ENCODE results near the gene RTTN. TPM values are rescaled to one million over a fixed set of nuclear protein-coding genes. Genes with fewer than 3 reads are reported as not detected.

Gene RTTN
- total and polyA plus RNA-seq, 10 of the 15 experiments (the other 5 are each of a cell fraction or from before 2014, with no cell fraction given): 9.4 to 36.6 (median 15.7) TPM

DNA sequence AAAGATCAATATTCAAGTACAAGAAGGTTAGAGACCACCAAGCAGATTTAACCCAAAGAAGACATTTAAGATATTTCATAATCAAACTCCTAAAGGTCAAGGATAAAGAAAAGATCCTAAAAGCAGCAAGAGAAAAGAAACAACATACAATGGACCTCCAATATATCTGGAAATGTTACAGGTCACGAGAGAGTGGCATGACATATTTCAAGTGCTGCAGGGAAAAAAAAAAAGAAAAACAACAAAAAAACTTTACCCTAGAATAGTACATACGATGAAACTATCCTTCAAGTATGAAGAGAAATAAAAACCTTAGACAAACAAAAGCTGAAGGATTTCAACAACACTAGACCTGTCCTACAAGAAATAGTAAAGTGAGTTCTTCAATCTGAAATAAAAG is 166.3 kb downstream of the RTTN start (continued):
- TF ChIP-seq PAX5 (IDR thresholded peaks at IDR 0.05; ENCODE audit: borderline replicate concordance, low read depth, low read length) (no peak), YY1 (IDR thresholded peaks at IDR 0.05; ENCODE audit: low read depth, low read length) (no peak), KDM1A (IDR thresholded peaks at IDR 0.05; ENCODE audit: borderline replicate concordance) (no peak), HCFC1 (IDR thresholded peaks at IDR 0.05; ENCODE audit: low read length) (no peak), STAT1 (conservative IDR thresholded peaks at IDR 0.05) (no peak), MEF2A (IDR thresholded peaks at IDR 0.05; ENCODE audit: insufficient read depth, low read depth, low read length) (no peak), EED (IDR thresholded peaks at IDR 0.05; ENCODE audit: low read depth) (no peak)
- TF ChIP-seq, protein P1, sequence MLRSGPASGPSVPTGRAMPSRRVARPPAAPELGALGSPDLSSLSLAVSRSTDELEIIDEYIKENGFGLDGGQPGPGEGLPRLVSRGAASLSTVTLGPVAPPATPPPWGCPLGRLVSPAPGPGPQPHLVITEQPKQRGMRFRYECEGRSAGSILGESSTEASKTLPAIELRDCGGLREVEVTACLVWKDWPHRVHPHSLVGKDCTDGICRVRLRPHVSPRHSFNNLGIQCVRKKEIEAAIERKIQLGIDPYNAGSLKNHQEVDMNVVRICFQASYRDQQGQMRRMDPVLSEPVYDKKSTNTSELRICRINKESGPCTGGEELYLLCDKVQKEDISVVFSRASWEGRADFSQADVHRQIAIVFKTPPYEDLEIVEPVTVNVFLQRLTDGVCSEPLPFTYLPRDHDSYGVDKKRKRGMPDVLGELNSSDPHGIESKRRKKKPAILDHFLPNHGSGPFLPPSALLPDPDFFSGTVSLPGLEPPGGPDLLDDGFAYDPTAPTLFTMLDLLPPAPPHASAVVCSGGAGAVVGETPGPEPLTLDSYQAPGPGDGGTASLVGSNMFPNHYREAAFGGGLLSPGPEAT (IDR thresholded peaks at IDR 0.05; ENCODE audit: low read depth): no peak
- TF ChIP-seq, protein P2, sequence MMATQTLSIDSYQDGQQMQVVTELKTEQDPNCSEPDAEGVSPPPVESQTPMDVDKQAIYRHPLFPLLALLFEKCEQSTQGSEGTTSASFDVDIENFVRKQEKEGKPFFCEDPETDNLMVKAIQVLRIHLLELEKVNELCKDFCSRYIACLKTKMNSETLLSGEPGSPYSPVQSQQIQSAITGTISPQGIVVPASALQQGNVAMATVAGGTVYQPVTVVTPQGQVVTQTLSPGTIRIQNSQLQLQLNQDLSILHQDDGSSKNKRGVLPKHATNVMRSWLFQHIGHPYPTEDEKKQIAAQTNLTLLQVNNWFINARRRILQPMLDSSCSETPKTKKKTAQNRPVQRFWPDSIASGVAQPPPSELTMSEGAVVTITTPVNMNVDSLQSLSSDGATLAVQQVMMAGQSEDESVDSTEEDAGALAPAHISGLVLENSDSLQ (IDR thresholded peaks at IDR 0.05): no peak

- Histone ChIP-seq H3K36me3 (ENCODE audit: control insufficient read depth in 2 of 2, insufficient read depth in 2 of 2, low read length in 1 of 2) (peaks cover 0 to 7% of the 10 kb centered on the region in 2 experiments; a peak in 2 of 4 replicates), H3K79me2 (ENCODE audit: control insufficient read depth, insufficient read depth, low read length) (no peaks in the 10 kb centered on the region; the same call in 1 of the 2 replicates), H2AFZ (ENCODE audit: control insufficient read depth, low read depth, low read length) (no peak overlapping the region), H3K9ac (ENCODE audit: control insufficient read depth, insufficient read depth, low read length) (no peak overlapping the region; the same call in 1 of the 2 replicates), H3K27ac (ENCODE audit: control insufficient read depth, insufficient read depth) (peak overlapping the region; percentile 47), H3K4me2 (ENCODE audit: control insufficient read depth, insufficient read depth) (peak overlapping the region; percentile 39; the same call in 1 of the 2 replicates), H3K27me3 (replicated peaks in 1 of 2; ENCODE audit: control insufficient read depth in 2 of 2, insufficient read depth in 2 of 2, low read length in 1 of 2) (no peaks in the 10 kb centered on the region), H3K4me1 (ENCODE audit: control insufficient read depth, insufficient read depth, low read length) (peaks cover 21% of the 10 kb centered on the region), H4K20me1 (ENCODE audit: control insufficient read depth, insufficient read depth) (no peaks in the 10 kb centered on the region), H3K9me3 (replicated peaks; ENCODE audit: control insufficient read depth, insufficient read depth, low read length) (no peaks in the 10 kb centered on the region; the same call in 1 of the 3 replicates), H3K4me3 (no peak overlapping the region)
- peak in 1 of 2 experiments; percentile 11; a peak in 1 of 4 replicates for TF ChIP-seq IKZF2 (IDR thresholded peaks at IDR 0.05)
- TF ChIP-seq, protein P3, sequence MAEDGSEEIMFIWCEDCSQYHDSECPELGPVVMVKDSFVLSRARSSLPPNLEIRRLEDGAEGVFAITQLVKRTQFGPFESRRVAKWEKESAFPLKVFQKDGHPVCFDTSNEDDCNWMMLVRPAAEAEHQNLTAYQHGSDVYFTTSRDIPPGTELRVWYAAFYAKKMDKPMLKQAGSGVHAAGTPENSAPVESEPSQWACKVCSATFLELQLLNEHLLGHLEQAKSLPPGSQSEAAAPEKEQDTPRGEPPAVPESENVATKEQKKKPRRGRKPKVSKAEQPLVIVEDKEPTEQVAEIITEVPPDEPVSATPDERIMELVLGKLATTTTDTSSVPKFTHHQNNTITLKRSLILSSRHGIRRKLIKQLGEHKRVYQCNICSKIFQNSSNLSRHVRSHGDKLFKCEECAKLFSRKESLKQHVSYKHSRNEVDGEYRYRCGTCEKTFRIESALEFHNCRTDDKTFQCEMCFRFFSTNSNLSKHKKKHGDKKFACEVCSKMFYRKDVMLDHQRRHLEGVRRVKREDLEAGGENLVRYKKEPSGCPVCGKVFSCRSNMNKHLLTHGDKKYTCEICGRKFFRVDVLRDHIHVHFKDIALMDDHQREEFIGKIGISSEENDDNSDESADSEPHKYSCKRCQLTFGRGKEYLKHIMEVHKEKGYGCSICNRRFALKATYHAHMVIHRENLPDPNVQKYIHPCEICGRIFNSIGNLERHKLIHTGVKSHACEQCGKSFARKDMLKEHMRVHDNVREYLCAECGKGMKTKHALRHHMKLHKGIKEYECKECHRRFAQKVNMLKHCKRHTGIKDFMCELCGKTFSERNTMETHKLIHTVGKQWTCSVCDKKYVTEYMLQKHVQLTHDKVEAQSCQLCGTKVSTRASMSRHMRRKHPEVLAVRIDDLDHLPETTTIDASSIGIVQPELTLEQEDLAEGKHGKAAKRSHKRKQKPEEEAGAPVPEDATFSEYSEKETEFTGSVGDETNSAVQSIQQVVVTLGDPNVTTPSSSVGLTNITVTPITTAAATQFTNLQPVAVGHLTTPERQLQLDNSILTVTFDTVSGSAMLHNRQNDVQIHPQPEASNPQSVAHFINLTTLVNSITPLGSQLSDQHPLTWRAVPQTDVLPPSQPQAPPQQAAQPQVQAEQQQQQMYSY (CRISPR knock-in tag; IDR thresholded peaks at IDR 0.05): no peak
- 82% methylated on average over 6 of the region's 6 CpGs for WGBS (ENCODE audit: insufficient coverage, insufficient replicate concordance, low lambda C conversion rate, missing lambda C conversion rate)
- intact Hi-C loops (cut with micrococcal nuclease; ENCODE audit: unreplicated experiment): loop anchor here (2.0 to 5.0 kb wide), 2 partner anchors 90 to 141 kb away; partner anchors contain the start of gene CD226
- DNase-seq (ENCODE audit: low read depth, low spot score): no peak
- ATAC-seq: peak; percentile 52
- ChIA-PET CTCF (interaction anchor here (1.0 to 2.6 kb wide), 2 partner anchors 16 to 186 kb away, joined by 3 to 8 read pairs; no protein-coding TSS in a partner anchor), POLR2A (interaction anchor here (0.7 to 1.2 kb wide), 4 partner anchors 10 to 155 kb away, joined by 3 to 4 read pairs (median 3); no protein-coding TSS in a partner anchor), SMC1A (ENCODE audit: uncharacterized antibody, unreplicated experiment) (interaction anchor here (1.0 to 3.1 kb wide), 13 partner anchors 9 to 152 kb away, joined by 3 to 11 read pairs (median 5); no protein-coding TSS in a partner anchor), RAD21 (ENCODE audit: unreplicated experiment) (interaction anchor here (0.9 to 2.6 kb wide), 8 partner anchors 7 to 139 kb away, joined by 3 to 12 read pairs (median 6); no protein-coding TSS in a partner anchor)
- in situ Hi-C loops (cut with MboI): no loop called here
- FAIRE-seq: no peak
- no TSS peak for BruUV-seq (replicated peaks)
These were observed 167.9 kb downstream of the RTTN start for GRCh38 chr18:70037431-70038061.
